Activated naive CD8-positive, alpha-beta T cell treated with anti-CD3 and anti-CD28 coated beads for 36 hours (primary cell): ENCODE measurements around the gene LRFN2. TPM values are rescaled to one million over a fixed set of nuclear protein-coding genes. Genes with fewer than 3 reads are reported as not detected.

Source experiments
- DNase-seq: peaks from one replicate; pipeline ENCODE4 v3.0.0; 2021
- H3K27ac Mint-ChIP-seq: one replicate; pipeline ENCODE4 v1.8.0; 2022; ENCODE audit warnings: mild to moderate bottlenecking, moderate library complexity, mixed read lengths
- H3K27me3 Mint-ChIP-seq: one replicate; pipeline ENCODE4 v1.8.0; 2022; ENCODE audit warnings: mild to moderate bottlenecking, mixed read lengths
- H3K36me3 Mint-ChIP-seq: one replicate; pipeline ENCODE4 v1.8.0; 2021; ENCODE audit warnings: mild to moderate bottlenecking, mixed read lengths
- H3K4me1 Mint-ChIP-seq: one replicate; pipeline ENCODE4 v1.8.0; 2021; ENCODE audit warnings: mixed read lengths
- H3K4me3 Mint-ChIP-seq: one replicate; pipeline ENCODE4 v1.8.0; 2022; ENCODE audit warnings: mild to moderate bottlenecking, moderate library complexity, mixed read lengths
- H3K9me3 Mint-ChIP-seq: one replicate; pipeline ENCODE4 v1.8.0; 2022; ENCODE audit warnings: mixed read lengths
- total RNA-seq, 2 experiments: library from RNA; stranded (reverse); gene quantifications; one replicate each; pipeline ENCODE4 v1.2.3, GENCODE V29; 2021

The LRFN2 gene
- total RNA-seq, 2 experiments from 2014 or later, result not detected

- H3K4me1 Mint-ChIP-seq, result no peaks in the 10 kb centered on the region
- H3K36me3 Mint-ChIP-seq, result no peaks in the 10 kb centered on the region
- H3K27ac Mint-ChIP-seq, result no peak overlapping the region
- DNase-seq, result no peak
- no peaks in the 10 kb centered on the region for H3K9me3 Mint-ChIP-seq
- peaks cover 4% of the 10 kb centered on the region for H3K27me3 Mint-ChIP-seq
- no peak overlapping the region for H3K4me3 Mint-ChIP-seq
Observed at GRCh38 chr6:40471243-40471642, 115.9 kb downstream of the LRFN2 start.

- no peaks in the 10 kb centered on the region for H3K9me3 Mint-ChIP-seq
- H3K27me3 Mint-ChIP-seq, result peaks cover 13% of the 10 kb centered on the region
- no peak overlapping the region for H3K4me3 Mint-ChIP-seq
- no peak for DNase-seq
- no peaks in the 10 kb centered on the region for H3K36me3 Mint-ChIP-seq
- H3K4me1 Mint-ChIP-seq, result no peaks in the 10 kb centered on the region
- H3K27ac Mint-ChIP-seq, result no peak overlapping the region
Observed at GRCh38 chr6:40469323-40469722, 117.8 kb downstream of the LRFN2 start.

GRCh38 chr6:40466986-40467539 is 120.1 kb downstream of the LRFN2 start:
- Mint-ChIP-seq H3K4me3 (no peak overlapping the region), H3K4me1 (no peaks in the 10 kb centered on the region), H3K27me3 (peaks cover 13% of the 10 kb centered on the region), H3K36me3 (no peaks in the 10 kb centered on the region), H3K9me3 (no peaks in the 10 kb centered on the region), H3K27ac (no peak overlapping the region)
- no peak for DNase-seq

- H3K4me3 Mint-ChIP-seq, result no peak overlapping the region
- H3K36me3 Mint-ChIP-seq, result no peaks in the 10 kb centered on the region
- H3K9me3 Mint-ChIP-seq, result no peaks in the 10 kb centered on the region
- DNase-seq, result no peak
- no peak overlapping the region for H3K27ac Mint-ChIP-seq
- peaks cover 8% of the 10 kb centered on the region for H3K27me3 Mint-ChIP-seq
- no peaks in the 10 kb centered on the region for H3K4me1 Mint-ChIP-seq
Observed at GRCh38 chr6:40461643-40462042, 125.5 kb downstream of the LRFN2 start.

GRCh38 chr6:40460380-40460779 is 126.8 kb downstream of the LRFN2 start:
- no peaks in the 10 kb centered on the region for H3K4me1 Mint-ChIP-seq
- no peak overlapping the region for H3K4me3 Mint-ChIP-seq
- H3K36me3 Mint-ChIP-seq, result no peaks in the 10 kb centered on the region
- H3K27me3 Mint-ChIP-seq, result peaks cover 7% of the 10 kb centered on the region
- DNase-seq, result no peak
- H3K27ac Mint-ChIP-seq, result no peak overlapping the region
- no peaks in the 10 kb centered on the region for H3K9me3 Mint-ChIP-seq

- no peaks in the 10 kb centered on the region for H3K36me3 Mint-ChIP-seq
- no peak overlapping the region for H3K4me3 Mint-ChIP-seq
- H3K27ac Mint-ChIP-seq, result no peak overlapping the region
- H3K9me3 Mint-ChIP-seq, result no peaks in the 10 kb centered on the region
- no peaks in the 10 kb centered on the region for H3K27me3 Mint-ChIP-seq
- no peaks in the 10 kb centered on the region for H3K4me1 Mint-ChIP-seq
- DNase-seq, result no peak
Observed at GRCh38 chr6:40457261-40457660, 129.9 kb downstream of the LRFN2 start.

GRCh38 chr6:40456390-40457013 is 130.7 kb downstream of the LRFN2 start:
- H3K27ac Mint-ChIP-seq, result no peak overlapping the region
- no peak overlapping the region for H3K4me3 Mint-ChIP-seq
- H3K36me3 Mint-ChIP-seq, result no peaks in the 10 kb centered on the region
- peaks cover 3% of the 10 kb centered on the region for H3K27me3 Mint-ChIP-seq
- no peaks in the 10 kb centered on the region for H3K4me1 Mint-ChIP-seq
- no peaks in the 10 kb centered on the region for H3K9me3 Mint-ChIP-seq
- no peak for DNase-seq

GRCh38 chr6:40455686-40456389 is 131.3 kb downstream of the LRFN2 start:
- Mint-ChIP-seq H3K27ac (no peak overlapping the region), H3K9me3 (no peaks in the 10 kb centered on the region), H3K27me3 (peaks cover 3% of the 10 kb centered on the region), H3K4me3 (no peak overlapping the region), H3K4me1 (no peaks in the 10 kb centered on the region), H3K36me3 (no peaks in the 10 kb centered on the region)
- no peak for DNase-seq

GRCh38 chr6:40450483-40450882 is 136.7 kb downstream of the LRFN2 start:
- no peak for DNase-seq

GRCh38 chr6:40444811-40445210 is 142.4 kb downstream of the LRFN2 start:
- Mint-ChIP-seq H3K9me3 (no peaks in the 10 kb centered on the region), H3K4me3 (no peak overlapping the region), H3K27ac (no peak overlapping the region), H3K4me1 (no peaks in the 10 kb centered on the region), H3K36me3 (no peaks in the 10 kb centered on the region), H3K27me3 (peaks cover 7% of the 10 kb centered on the region)
- DNase-seq, result no peak

More at GRCh38 chr6:40450483-40450882, 136.7 kb downstream of the LRFN2 start:
- Mint-ChIP-seq H3K27me3 (peaks cover 10% of the 10 kb centered on the region), H3K27ac (no peak overlapping the region), H3K9me3 (no peaks in the 10 kb centered on the region), H3K4me3 (no peak overlapping the region), H3K36me3 (no peaks in the 10 kb centered on the region), H3K4me1 (no peaks in the 10 kb centered on the region)

- Mint-ChIP-seq H3K27me3 (peaks cover 7% of the 10 kb centered on the region), H3K27ac (no peak overlapping the region), H3K4me1 (no peaks in the 10 kb centered on the region), H3K4me3 (no peak overlapping the region), H3K9me3 (no peaks in the 10 kb centered on the region), H3K36me3 (no peaks in the 10 kb centered on the region)
- no peak for DNase-seq
Observed at GRCh38 chr6:40444312-40444711, 142.9 kb downstream of the LRFN2 start.

- H3K36me3 Mint-ChIP-seq, result no peaks in the 10 kb centered on the region
- no peaks in the 10 kb centered on the region for H3K4me1 Mint-ChIP-seq
- no peak overlapping the region for H3K27ac Mint-ChIP-seq
- H3K27me3 Mint-ChIP-seq, result peaks cover 7% of the 10 kb centered on the region
- no peak for DNase-seq
- H3K9me3 Mint-ChIP-seq, result no peaks in the 10 kb centered on the region
- H3K4me3 Mint-ChIP-seq, result no peak overlapping the region
Observed at GRCh38 chr6:40443842-40444241, 143.3 kb downstream of the LRFN2 start.

- Mint-ChIP-seq H3K27ac (no peak overlapping the region), H3K9me3 (no peaks in the 10 kb centered on the region), H3K36me3 (no peaks in the 10 kb centered on the region), H3K4me1 (no peaks in the 10 kb centered on the region), H3K27me3 (peaks cover 4% of the 10 kb centered on the region), H3K4me3 (no peak overlapping the region)
- no peak for DNase-seq
Observed at GRCh38 chr6:40442591-40442990, 144.6 kb downstream of the LRFN2 start.

- DNase-seq, result no peak
- H3K9me3 Mint-ChIP-seq, result no peaks in the 10 kb centered on the region
- no peaks in the 10 kb centered on the region for H3K27me3 Mint-ChIP-seq
- H3K36me3 Mint-ChIP-seq, result no peaks in the 10 kb centered on the region
- no peak overlapping the region for H3K27ac Mint-ChIP-seq
- no peak overlapping the region for H3K4me3 Mint-ChIP-seq
- no peaks in the 10 kb centered on the region for H3K4me1 Mint-ChIP-seq
Observed at GRCh38 chr6:40441150-40441549, 146.0 kb downstream of the LRFN2 start.

- Mint-ChIP-seq H3K27ac (no peak overlapping the region), H3K4me3 (no peak overlapping the region), H3K27me3 (no peaks in the 10 kb centered on the region), H3K36me3 (no peaks in the 10 kb centered on the region), H3K4me1 (no peaks in the 10 kb centered on the region), H3K9me3 (no peaks in the 10 kb centered on the region)
- no peak for DNase-seq
Observed at GRCh38 chr6:40440053-40440452, 147.1 kb downstream of the LRFN2 start.
